Measurements from ENCODE around the gene SLC1A3.

Gene SLC1A3

DNA sequence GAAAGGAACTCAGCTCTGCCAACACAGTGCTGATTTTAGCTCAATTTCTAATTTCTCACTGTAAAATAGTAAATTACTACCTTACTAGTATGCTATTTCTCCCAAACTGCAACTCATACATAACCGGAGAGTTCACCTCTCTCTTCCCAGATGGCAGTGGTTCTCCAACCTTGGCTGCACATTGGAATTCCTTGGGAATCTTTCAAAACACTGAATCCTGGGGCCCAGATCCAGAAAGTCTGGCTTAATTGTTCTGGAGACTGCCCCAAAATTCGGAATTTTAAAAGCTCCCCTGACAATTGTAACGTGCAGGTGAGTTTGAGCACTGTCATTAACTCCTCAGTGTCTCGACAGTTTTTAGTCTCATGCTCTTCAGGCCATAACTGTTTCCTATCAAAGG, 100.3 kb downstream of the SLC1A3 start:
- H3K27ac ChIP-seq = no peak overlapping the region
- TF ChIP-seq ZFX (IDR thresholded peaks at IDR 0.05) = no peak
- TF ChIP-seq, protein P1, sequence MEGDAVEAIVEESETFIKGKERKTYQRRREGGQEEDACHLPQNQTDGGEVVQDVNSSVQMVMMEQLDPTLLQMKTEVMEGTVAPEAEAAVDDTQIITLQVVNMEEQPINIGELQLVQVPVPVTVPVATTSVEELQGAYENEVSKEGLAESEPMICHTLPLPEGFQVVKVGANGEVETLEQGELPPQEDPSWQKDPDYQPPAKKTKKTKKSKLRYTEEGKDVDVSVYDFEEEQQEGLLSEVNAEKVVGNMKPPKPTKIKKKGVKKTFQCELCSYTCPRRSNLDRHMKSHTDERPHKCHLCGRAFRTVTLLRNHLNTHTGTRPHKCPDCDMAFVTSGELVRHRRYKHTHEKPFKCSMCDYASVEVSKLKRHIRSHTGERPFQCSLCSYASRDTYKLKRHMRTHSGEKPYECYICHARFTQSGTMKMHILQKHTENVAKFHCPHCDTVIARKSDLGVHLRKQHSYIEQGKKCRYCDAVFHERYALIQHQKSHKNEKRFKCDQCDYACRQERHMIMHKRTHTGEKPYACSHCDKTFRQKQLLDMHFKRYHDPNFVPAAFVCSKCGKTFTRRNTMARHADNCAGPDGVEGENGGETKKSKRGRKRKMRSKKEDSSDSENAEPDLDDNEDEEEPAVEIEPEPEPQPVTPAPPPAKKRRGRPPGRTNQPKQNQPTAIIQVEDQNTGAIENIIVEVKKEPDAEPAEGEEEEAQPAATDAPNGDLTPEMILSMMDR (conservative IDR thresholded peaks at IDR 0.05) = no peak

DNA sequence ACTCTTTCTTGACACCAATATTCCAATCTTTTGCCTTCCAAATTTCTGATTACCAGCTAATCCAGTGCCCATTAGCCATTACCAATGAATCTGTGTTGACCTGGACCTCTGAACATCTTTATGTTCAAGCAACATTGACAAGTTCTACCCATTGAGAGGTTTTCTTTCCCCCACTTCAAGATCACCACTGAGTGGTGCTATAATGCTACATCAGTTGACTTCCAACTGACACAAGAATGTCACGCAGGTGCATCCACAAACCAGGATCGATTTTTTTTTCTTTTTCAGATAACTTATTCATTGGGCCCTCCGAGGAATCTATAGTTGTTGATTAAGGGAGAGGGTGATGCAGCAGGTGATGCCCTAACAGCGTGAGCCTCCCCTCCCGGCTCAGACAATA, 102.6 kb downstream of the SLC1A3 start:
- no peak for TF ChIP-seq ZFX (IDR thresholded peaks at IDR 0.05)
- TF ChIP-seq, protein P1 (conservative IDR thresholded peaks at IDR 0.05) = peak; percentile 20
- no peak overlapping the region for H3K27ac ChIP-seq

DNA sequence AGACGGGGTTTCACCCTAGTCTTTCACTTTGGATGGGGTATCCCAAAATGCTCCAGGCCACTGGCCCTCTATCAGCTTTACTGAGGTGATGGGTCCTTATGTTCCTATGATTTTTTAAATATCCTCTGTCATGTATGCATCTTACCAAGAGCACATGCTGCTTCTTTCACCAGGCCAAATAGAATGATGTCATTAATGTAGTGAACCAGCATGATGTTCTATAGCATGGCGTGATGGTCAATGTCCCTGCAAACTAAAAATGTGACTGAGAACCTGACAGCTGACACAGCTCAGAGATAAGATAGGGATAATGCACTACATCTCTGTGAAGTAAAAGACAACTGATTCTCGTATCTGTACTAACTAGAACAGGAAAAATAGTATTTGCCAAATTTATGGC, 103.6 kb downstream of the SLC1A3 start:
- no peak for TF ChIP-seq ZFX (IDR thresholded peaks at IDR 0.05)
- TF ChIP-seq, protein P1 (conservative IDR thresholded peaks at IDR 0.05) = no peak
- H3K27ac ChIP-seq = no peak overlapping the region

DNA sequence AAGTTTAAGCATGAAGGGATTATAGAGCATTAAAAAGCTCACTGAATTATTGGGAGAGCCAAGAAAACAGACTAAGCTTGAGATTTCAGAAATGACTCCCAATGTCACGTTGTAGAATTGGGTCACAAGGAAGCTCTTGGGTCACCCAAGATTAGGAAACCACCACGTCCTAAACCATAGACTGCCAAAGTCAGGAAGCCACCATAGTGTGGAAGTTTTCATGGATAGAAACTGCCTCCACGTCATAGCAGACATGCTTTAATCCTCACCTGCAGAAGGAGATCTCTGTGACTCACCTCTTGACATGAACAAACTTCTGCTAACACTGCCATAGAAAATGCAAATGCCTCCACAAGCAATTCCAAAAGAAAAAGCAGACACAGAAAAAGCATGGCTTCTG, 106.3 kb downstream of the SLC1A3 start:
- no peak overlapping the region for H3K27ac ChIP-seq
- TF ChIP-seq ZFX (IDR thresholded peaks at IDR 0.05) = no peak
- TF ChIP-seq, protein P1 (conservative IDR thresholded peaks at IDR 0.05) = no peak

DNA sequence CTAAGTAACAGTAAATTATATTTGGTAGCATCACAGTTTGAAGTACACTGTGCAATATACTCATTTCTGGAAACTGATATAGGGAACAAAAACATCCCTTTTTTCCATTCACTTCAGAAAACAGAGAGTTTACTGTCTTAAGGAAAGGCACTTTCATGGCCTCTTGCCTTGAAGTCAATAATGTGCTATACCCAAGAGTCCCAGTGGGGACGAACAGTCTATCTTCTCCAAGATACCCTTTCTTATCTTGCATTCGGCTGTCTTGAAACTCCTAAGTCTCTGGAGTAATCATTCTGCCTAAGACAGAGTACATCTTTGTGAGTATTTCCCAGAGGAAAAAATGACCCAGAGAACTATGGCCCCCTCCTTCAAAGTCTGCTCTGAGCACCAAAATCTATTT, 107.1 kb downstream of the SLC1A3 start:
- H3K27ac ChIP-seq = no peak overlapping the region
- TF ChIP-seq ZFX (IDR thresholded peaks at IDR 0.05) = no peak
- TF ChIP-seq, protein P1 (conservative IDR thresholded peaks at IDR 0.05) = no peak

DNA sequence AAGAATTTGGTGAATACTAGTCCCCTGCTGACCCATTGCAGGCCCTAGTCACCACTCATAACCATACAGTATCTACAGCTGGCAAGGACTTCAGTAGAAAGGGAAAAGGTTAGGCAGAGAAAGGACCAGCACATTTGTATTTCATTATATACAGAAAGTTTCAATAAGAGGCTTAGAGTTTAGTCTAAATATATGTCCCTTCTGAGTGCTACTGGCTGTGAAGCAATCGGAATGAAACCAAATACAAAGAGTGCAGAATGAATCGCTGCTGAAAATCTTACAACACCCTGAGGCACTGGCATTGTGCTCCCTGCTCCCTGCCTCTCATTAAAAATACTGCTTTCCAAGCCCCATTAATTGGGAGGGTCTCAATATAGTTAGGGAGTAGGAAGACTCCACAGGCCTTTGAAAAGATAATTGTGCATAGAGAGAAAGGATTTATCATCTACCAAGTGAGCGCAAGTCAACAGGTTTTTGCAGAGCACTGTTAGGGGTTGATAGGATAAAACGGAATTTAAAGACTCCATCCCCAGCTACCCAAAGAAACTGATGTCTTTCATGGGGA, 110.8 kb downstream of the SLC1A3 start:
- H3K27ac ChIP-seq = no peak overlapping the region
- TF ChIP-seq, protein P1 (conservative IDR thresholded peaks at IDR 0.05) = no peak
- TF ChIP-seq ZFX (IDR thresholded peaks at IDR 0.05) = no peak

DNA sequence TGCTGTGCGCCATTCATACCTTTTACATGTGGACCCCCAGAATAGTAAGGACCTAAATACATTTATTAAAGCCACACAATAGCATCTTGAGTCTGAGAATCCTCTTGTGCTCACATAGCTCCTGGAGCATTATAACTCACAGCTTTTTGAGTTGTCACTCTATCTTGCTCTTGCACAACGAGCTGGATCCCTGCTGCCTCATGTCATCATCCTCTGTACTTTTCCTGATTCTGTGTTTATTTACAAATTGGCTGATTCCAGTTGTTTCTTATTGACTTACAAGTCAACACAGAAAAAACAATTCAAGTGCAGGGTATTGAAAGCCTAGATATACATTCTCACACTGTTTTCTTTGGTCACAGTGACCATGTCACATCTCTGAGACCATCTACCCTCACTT, 112.9 kb downstream of the SLC1A3 start:
- TF ChIP-seq ZFX (IDR thresholded peaks at IDR 0.05) = no peak
- TF ChIP-seq, protein P1 (conservative IDR thresholded peaks at IDR 0.05) = no peak
- H3K27ac ChIP-seq = no peak overlapping the region

Measured in C4-2B (cell line).